DLD1 (cell line): ENCODE measurements around the gene ATP5F1D.

Experiments used
- in situ Hi-C: cut with HindIII; loops from 2 replicates; pipeline ENCODE4 v1.10.0; 2017; ENCODE audit warnings: low sequenced_read_pairs

ATP5F1D gene

DNA sequence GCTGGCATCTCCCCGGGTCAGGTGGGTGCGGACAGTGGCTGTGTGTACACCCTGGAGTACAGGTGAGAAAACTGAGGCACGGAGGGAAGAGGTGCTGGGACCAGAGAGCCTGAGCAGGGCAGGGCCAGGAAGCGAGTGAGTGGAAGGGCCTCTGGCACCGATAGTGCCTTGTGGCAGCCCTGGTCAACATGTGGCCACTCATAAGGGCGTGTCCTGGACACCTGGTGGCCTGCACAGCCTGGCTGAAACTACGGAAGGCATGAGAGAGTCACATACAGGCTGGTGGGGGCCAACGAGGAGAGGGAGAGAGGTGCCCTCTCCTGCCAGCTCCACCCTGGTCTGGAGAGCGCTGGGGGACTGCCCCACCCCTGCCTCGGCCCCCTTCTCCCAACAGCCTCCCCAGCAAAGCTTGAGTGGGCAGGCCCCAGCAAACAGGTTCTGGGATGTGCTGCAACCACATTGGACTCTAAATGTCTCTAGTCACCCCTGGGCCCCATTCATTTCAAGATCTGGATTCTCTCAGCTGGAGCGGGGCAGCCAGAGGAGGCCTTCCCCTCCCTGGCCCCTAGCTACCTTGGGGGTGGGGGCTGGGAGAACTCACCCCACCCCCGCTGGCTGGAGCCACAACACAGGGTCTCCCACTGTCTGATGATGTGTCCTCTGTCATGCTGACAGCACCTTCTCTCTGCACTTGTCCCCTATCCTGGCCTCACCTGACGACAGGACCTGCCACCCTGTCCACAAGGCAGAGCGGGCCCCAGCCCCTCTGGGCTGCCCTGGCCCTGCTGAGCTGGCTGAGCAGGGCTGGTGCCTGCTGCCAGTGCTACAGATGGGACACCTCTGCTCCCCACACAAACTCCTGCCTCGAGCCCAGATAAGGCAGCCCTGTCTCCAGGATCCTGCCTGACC is 9.6 kb upstream of the ATP5F1D start:
- in situ Hi-C loops, result no loop called here

DNA sequence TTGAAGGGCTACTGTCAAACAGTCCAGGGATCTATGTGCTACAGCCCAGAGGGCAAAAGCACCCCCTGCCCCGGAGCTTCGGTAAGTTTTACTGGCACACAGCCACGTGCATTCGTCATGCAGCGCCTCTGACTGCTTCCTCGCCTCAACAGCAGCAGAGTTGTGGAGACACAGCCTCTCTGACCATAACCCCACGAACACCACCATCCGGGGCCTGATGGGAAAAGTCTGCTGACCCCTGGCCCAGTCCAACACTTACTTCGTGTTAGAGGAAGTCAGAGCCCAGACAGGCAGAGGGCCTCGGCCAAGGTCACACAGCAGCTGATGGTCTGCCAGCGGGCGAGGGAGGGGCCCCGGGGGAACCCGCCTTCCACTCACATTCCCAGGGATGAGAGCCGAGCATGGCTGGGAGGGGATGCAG is 8.9 kb upstream of the ATP5F1D start:
- in situ Hi-C loops, result no loop called here

DNA sequence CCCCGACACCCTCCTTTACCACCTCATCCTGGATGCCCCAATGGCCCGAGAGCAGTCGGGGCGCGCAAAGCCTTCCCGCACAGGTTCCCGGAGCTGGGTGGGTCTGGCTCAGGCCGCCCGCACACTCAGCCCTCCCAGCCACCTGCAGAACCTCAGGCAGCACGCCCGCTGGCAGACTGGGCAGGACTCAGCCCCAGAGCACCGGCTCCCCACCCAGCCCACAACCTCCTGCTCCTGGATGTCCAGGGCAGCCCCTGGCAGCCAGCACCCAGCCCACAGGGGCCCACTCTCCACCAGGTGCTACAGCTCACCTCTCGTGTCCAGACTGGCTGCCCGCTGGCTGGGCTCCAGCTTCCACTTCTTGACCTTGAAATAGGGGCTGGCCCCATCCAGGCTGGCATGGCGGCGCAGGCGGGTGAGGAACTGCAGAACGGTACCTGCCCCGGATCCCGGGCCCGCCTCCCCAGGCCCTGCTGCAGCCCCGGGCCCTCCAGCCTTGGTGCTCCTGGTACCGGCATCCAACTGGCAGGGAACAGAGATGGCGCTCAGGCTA is 8.4 kb upstream of the ATP5F1D start:
- in situ Hi-C loops, result no loop called here

DNA sequence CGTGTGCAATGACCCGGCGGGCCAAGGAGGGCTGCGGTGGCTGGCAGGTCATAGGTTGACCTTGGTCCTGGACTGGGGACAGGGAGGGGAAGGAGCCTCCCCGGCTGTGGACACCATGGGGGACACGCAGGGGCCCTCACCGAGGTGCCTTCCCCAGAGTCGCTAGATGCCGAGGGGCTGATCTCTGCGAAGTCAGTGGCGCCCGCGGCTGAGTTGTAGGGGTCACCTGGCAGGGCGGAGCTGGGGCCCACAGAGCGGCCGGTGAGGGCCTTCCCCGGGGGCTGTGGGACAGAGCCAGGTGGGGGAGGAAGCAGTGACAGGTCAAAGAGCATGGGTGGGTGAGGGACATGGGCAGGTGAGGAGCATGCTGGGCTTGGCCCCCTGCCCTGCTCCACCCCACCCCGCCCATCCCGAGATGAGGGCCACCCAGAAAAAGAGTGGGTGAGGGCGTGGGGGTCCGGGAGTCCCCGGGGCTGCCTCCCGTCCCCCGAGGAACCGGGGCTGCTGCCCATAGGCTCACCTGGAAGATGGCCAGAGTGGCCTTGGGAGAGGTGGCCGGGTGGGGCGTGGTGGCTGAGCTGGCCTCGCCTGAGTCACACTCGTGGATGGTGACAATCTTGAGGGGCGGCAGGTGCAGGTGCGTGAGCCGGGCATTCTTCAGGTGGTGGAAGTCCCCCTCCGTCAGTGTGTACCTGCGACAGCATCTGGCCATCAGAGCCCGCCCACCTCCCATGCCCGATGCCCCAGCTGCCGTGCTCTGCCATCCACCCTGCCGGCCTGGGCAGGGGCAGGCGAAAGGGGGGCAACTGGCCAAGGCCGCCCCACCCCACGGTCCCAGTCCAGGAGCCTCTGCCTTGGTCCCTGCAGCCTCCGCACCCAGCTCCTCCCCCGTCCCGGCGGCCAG is 7.2 kb upstream of the ATP5F1D start:
- in situ Hi-C loops, result no loop called here

DNA sequence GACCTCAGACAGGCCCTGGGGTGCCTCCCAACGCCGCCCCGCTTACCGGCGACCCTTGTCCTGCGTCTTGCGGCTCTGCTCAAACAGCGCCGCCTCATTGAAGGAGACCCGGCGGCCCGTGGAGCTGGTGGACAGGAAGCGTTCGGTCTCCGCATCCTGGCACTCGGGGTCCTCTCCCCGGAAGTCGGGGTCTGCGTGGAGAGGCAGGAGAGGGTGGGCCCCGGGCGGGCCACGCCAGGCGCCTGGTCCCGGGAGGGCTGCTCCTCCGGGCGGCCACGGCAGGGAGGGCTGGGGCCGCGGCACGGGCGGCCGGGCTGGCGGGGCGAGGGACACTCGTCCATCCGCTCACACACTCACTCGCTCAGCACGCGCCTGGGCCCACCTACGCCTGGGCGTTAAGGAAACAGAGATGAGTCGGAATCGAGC is 6.6 kb upstream of the ATP5F1D start:
- in situ Hi-C loops, result no loop called here

DNA sequence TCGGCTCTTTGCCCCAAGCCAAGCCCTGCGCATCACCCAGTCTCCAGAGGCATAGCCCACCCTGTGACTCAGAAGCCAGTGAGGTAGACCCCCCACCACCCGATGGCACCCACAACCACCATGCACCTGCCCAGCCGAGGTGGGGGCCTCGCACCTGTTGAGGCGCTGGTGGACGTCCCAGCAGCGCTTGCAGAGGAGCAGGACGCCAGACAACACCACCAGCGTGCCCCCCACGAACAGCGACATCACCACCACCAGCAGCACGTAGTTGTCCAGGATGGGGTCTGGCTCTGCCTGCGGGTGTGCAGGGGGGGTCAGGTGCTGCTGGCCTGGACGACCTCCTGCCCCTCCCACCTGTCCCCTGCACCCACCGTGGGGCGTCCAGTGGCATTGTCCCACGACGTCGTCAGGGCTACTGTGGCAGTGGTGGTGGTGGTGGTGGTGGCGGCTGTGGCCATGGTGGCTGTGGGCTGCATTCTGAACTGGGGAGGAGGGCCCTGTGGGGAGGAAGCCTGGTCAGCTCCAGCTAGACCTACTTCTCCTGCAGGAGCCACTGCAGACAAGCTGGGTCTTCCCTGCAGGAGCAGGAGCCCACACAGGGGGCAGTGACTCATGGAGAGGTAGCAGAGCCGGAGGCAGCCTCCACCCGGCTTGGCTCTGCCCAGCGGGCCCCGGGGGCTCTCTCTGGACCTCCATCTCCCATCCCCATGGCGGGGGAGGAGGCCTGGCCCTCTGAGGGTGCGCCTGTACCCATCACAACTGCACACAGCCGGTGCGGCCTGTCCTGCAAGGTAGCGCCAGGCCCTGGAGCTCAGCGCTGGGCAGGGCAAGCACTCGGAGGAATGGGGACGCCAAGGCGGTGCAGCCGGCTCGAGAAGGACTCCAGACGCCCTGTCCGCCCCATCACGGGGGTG is 5.7 kb upstream of the ATP5F1D start:
- in situ Hi-C loops, result no loop called here

DNA sequence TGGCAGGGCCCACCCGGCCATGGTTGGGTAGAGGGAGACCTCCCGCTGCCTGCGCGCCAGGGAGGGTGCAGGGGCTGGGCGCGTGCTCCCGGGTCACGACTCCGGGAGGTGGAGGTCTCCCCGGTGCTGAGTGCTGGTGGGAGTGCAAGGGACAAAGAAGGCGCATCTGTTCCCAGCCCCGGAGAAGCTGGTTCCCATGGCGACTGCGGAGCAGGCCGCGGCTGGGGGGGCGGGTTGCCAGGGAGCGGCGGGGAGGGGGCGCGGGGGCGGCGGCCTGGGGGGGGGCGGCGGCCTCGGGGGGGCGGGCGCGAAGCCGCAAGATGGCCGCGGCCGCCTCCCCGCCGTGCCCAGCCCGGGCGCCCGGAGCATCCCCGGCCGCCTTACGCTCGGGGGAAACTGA is 5.0 kb upstream of the ATP5F1D start:
- in situ Hi-C loops, result no loop called here

DNA sequence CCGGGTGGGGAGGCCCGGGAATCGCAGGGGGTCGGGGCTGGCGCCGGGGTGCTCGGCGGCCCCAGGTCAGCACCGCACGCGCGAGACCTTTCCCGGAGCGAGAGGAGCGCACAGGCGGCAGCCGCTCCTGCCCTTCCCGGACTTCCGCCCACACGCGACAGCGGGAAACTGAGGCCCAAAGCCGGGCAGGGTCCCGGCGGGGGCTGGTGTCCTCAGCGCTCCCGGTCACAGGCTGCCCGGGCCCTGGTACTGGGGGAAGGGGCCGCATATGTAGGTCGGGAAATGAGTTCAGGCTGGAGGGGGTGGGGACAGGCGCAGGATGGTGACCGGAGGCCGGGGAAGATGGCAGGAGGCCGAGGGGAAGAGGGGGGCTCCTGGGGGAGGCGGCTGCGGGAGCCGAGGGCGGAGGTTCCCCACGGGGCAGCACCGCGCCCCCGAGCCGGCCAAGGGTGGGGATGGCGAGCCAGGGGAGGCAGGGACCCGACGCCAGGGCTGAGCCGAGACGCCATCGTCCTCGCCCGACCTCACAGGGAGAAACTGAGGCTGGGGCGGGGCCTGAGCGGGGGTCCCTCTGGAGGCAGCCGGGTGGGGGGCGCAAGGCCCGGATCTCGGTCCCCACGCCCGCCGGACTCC is 4.4 kb upstream of the ATP5F1D start:
- in situ Hi-C loops, result no loop called here

DNA sequence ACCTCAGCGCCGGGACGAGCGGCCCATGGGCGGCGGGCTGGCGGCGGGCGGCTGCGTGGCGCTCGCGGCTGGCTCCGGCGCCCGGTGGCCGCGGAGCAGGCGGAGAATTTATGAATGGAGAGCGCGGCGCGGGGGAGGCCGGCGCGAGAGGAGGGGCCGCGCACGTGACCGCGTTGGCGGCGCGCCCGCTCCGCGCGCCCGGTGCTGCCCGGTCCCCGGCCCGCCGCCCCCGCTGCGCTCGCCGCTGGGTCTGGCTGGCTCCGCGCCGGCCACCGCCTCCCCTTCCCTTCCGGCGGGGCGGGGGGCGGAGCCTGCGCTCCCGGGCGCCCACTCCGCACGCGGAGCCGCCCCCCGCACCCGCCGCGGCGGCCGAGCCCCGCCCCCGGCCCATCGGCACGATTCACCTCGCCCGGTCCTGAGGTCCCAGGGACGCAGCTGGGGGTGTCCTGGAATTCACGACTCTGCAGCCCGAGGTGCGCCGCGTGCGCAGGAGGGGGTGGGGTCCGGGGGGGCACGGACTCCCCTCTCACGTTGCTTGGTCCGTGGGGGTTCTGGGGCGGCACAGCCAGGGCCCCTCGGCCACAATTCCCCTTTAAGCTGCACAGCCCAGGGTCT is 3.7 kb upstream of the ATP5F1D start, which contains the start of gene CBARP:
CBARP (minus strand) TSS at position 252 of the 615 bp plus-strand sequence. CDS start 1,905 bp downstream, outside the sequence.
- in situ Hi-C loops, result no loop called here

DNA sequence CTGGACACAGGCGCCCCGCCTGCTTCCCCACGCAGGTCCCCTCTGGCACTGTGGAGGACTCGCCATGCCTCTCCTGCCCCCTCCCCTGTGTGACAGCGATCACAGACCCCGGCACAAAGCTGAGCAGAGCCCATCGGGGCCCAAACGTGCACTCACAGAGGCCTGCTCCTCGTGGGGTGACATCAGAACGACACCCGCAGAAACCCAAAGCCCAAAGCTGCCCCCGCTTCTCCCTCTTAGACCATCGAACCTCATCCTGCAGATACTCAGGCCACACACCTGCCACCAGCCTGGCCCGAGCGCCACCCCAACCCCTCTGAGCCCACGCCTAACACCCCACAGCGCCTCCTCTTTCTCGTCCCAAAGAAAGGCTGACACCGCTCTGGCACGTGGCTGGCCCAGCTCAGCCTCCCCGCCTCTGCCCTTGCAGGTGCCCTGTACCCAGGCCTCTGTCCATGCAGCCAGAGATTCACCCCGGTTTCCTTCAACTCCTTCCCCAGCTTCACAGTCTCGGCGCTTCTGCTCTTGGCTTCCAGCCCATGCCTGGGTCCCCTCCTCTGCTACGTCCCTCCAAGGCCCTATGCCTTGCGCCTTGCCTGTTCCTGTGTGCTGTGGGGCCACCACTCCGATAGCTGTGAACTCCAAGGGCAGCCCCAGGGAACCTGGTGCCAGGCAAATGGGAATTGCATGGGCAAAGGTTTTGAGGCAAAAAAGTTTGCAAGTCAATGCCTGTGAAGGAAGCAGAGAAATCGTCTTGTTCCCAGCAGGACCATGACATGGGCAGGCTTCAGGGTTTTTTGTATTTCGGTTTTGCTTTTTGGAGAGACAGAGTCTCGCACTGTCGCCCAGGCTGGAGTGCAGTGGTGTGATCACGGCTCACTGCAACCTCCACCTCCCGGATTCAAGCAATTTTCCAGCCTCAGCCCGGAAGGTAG is 2.9 kb upstream of the ATP5F1D start:
- in situ Hi-C loops, result no loop called here

DNA sequence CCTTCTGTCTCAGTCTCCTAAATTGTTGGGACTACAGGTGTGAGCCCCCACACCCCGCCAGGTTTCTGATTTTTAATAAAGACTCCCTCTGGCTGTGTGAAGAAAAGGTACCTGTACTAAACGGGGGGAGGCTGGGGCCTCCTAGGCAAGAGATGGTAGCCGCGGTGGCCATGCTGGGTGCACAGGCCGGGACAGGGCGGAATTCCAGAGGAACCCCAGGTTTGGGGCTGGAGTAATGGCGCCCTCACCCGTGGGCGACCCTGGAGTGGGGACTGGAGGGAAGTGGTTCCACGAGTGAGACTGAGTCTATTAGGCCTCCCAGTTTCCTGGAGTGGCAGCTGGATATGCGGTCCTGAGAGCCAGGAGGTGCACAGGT is 2.1 kb upstream of the ATP5F1D start:
- in situ Hi-C loops, result no loop called here

DNA sequence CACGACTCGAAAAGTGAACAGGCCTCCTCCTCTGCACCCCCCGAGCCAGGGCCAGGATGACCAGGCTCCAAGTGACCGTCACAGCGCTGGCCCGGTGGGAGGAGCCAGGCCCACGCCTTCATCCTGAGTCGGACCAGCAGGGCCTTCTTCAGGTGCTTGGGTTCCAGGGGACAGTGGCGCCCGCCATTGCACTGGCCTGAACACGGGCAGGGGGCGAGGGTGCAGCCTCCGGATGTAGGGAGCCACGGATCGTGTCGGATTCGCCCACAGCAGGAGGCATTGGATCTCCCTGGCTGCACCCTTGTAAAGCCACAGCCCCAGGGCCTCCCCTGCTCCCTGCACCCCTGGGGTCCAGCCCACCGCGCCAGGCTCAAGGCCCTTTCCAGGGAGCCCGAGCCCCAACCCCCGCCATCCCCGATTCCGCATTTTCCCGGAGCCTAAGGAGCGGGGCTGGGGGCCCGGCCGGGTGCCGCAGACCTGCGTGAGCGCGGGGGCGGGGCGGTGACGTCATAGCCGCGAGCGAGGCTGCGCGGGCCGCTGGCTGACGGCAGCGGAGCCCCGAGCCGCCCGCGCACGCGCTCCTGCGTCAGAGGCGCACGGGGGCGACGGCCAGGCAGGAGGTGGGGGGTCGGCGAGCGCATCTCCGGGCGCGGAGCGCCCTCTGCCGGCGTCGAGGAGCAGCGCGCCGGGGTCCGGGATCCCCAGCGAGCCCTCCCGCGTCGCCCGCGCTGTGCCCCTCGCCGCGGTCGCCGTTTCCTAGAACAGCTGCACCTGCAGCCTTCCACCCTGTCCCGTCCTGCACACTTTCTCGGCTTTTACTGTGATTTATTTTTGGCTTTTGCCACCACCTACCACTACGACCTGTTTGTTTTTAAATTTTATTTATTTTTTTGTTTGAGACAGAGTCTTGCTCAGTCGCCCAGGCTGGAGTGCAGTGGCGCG is 1.5 kb upstream of the ATP5F1D start:
- in situ Hi-C loops, result no loop called here

DNA sequence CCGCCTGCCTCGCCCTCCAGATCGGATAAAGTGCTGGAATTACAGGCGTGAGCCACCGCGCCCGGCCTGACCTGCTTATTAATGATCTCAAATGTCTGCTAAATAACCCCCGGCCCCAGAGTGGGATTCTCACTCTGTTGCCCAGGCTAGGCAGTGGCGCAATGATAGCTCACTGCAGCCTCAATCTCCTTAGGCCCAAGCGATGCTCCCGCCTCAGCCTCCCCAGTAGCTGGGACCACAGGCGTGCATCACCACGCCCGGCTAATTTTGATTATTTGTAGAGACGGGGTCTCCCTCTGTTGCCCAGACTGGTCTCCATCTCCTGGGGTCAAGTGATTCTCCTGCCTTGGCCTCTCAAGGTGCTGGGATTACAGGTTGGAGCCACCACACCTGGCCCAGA is 626 bp upstream of the ATP5F1D start:
- in situ Hi-C loops, result no loop called here

DNA sequence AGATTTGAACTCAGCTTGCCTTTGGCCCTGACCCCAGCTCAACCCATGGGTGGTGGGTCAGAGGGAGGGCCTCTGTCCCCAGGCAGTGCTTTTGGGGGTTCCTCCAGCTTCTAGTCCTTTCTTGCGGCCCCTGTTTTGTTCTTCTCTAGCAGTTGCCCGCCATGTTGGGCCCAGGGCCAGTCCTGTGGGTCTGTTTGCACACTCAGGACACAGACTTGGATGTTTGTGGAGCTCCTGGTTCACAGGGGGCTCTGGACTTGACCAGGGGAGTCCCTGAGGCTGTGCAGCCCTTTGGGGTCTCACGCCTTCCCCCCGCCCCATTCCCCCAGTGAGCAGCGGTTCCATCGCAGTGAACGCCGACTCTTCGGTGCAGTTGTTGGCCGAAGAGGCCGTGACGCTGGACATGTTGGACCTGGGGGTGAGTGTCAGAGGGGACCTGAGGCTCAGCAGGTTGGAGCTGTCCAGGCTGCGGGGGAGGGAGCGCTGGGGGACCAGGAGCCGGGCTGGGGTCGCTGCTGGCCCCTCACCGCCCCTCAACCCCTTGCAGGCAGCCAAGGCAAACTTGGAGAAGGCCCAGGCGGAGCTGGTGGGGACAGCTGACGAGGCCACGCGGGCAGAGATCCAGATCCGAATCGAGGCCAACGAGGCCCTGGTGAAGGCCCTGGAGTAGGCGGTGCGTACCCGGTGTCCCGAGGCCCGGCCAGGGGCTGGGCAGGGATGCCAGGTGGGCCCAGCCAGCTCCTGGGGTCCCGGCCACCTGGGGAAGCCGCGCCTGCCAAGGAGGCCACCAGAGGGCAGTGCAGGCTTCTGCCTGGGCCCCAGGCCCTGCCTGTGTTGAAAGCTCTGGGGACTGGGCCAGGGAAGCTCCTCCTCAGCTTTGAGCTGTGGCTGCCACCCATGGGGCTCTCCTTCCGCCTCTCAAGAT is 2.5 kb downstream of the ATP5F1D start:
- in situ Hi-C loops, result no loop called here

DNA sequence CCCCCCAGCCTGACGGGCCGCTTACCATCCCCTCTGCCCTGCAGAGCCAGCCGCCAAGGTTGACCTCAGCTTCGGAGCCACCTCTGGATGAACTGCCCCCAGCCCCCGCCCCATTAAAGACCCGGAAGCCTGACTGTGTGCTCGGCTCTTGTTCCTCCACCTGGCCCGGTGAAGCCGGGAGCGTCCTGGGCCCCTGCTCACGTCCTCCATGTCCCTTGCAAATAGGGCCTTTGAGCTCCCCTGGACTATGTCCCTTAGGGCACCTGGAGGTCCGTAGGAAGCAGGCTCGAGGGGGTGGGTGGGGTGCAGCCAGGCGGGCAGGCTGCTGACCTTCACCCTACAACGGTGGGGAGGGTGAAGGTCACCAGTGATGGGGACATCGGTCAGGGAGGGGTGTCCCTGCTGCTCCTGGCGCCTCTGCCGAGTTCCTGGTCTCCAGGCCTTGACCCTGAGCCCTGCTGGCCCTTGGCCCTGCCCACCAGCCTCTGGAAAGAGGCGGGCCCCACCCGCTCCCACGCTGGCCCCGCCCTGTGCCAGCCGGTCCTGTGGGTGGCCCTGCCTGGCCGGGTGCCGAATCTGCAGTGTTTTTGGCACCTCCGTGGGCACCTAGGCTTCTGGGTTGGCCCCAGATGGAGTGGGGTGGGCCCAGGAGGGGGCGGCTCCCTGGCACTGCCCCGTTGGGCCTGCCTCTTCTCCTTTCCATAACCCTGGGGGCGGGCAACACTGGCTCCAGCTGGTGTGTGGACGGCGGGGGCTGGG is 3.3 kb downstream of the ATP5F1D start:
- in situ Hi-C loops, result no loop called here
